SK-N-SH treated with all-trans-retinoic acid at 6 μM for 48 hours (cell line): ENCODE data around the gene ZNF880.

Experiments
- ATAC-seq: fragments of 200-7000 bp; cut with Tn5 transposase; 3 replicates; pipeline ENCODE4 v1.9.1; 2020; ENCODE audit warnings: mild to moderate bottlenecking, moderate library complexity
- ARNTL ChIP-seq: fragments of 450-650 bp; formaldehyde crosslinking; IDR thresholded peaks from 2 replicates; pipeline ENCODE4 v1.5.0; 2020; ENCODE audit warnings: low read depth, mild to moderate bottlenecking, moderate library complexity, borderline replicate concordance
- BACH2 ChIP-seq: fragments of 250-450 bp; sonication (Bioruptor Pico); IDR thresholded peaks from 2 replicates; pipeline ENCODE4 v1.9.0; 2021; ENCODE audit warnings: mild to moderate bottlenecking, borderline replicate concordance
- CSDC2 ChIP-seq: fragments of 250-450 bp; sonication (Bioruptor Pico); IDR thresholded peaks from 2 replicates; pipeline ENCODE4 v1.5.0; 2020; ENCODE audit warnings: mild to moderate bottlenecking, moderate library complexity
- ESRRG ChIP-seq: fragments of 250-450 bp; sonication (Bioruptor Pico); IDR thresholded peaks from 2 replicates; pipeline ENCODE4 v1.6.1; 2021; ENCODE audit warnings: mild to moderate bottlenecking
- ISL1 ChIP-seq: fragments of 250-450 bp; sonication (Bioruptor Pico); IDR thresholded peaks from 2 replicates; pipeline ENCODE4 v2.1.2; 2022; ENCODE audit warnings: mild to moderate bottlenecking, moderate library complexity
- PPARA ChIP-seq: fragments of 250-450 bp; sonication (Bioruptor Pico); IDR thresholded peaks from 2 replicates; pipeline ENCODE4 v1.5.0; 2020; ENCODE audit warnings: mild to moderate bottlenecking, borderline replicate concordance
- TCF4 ChIP-seq: fragments of 250-450 bp; sonication (Bioruptor Pico); IDR thresholded peaks from 2 replicates; pipeline ENCODE4 v1.8.0; 2021; ENCODE audit warnings: mild to moderate bottlenecking, moderate library complexity, borderline replicate concordance
- ZC3H10 ChIP-seq: fragments of 250-450 bp; sonication (Bioruptor Pico); IDR thresholded peaks from 2 replicates; pipeline ENCODE4 v1.5.1; 2021; ENCODE audit warnings: mild to moderate bottlenecking, moderate library complexity
- ZFP3 ChIP-seq: fragments of 250-450 bp; sonication (Bioruptor Pico); IDR thresholded peaks from 2 replicates; pipeline ENCODE4 v1.5.0; 2020; ENCODE audit warnings: mild to moderate bottlenecking, moderate library complexity
- ZFP30 ChIP-seq: fragments of 450-650 bp; formaldehyde crosslinking; IDR thresholded peaks from 2 replicates; pipeline ENCODE4 v1.5.0; 2022; ENCODE audit warnings: mild to moderate bottlenecking, moderate library complexity
- ZNF565 ChIP-seq: fragments of 450-650 bp; formaldehyde crosslinking; conservative IDR thresholded peaks from 2 replicates; pipeline ENCODE4 v1.5.0; 2020; ENCODE audit warnings: low read depth, mild to moderate bottlenecking, moderate library complexity
- ZNF70 ChIP-seq: fragments of 450-650 bp; formaldehyde crosslinking; IDR thresholded peaks from 2 replicates; pipeline ENCODE4 v1.5.0; 2020; ENCODE audit warnings: mild to moderate bottlenecking, moderate library complexity
- ZNF8 ChIP-seq: fragments of 450-650 bp; formaldehyde crosslinking; IDR thresholded peaks from 2 replicates; pipeline ENCODE4 v1.5.0; 2020; ENCODE audit warnings: mild to moderate bottlenecking, moderate library complexity
- TF ChIP-seq, protein P1 (sequence below): fragments of 250-450 bp; sonication (Bioruptor Pico); IDR thresholded peaks from 2 replicates; pipeline ENCODE4 v1.8.0; 2020; ENCODE audit warnings: mild to moderate bottlenecking, moderate library complexity, borderline replicate concordance
- TF ChIP-seq, protein P2 (sequence below): fragments of 250-450 bp; sonication (Bioruptor Pico); IDR thresholded peaks from 2 replicates; pipeline ENCODE4 v1.5.0; 2020; ENCODE audit warnings: mild to moderate bottlenecking, moderate library complexity
- TF ChIP-seq, protein P3 (sequence below): fragments of 250-450 bp; sonication (Bioruptor Pico); IDR thresholded peaks from 2 replicates; pipeline ENCODE4 v1.8.0; 2021; ENCODE audit warnings: low read depth, mild to moderate bottlenecking, moderate library complexity, borderline replicate concordance
- TF ChIP-seq, protein P4 (sequence below): fragments of 250-450 bp; sonication (Bioruptor Pico); IDR thresholded peaks from 2 replicates; pipeline ENCODE4 v1.5.1; 2021; ENCODE audit warnings: mild to moderate bottlenecking, moderate library complexity
- TF ChIP-seq, protein P5 (sequence below): fragments of 250-450 bp; sonication (Bioruptor Pico); IDR thresholded peaks from 2 replicates; pipeline ENCODE4 v1.5.1; 2020; ENCODE audit warnings: low read depth, mild to moderate bottlenecking, moderate library complexity

The ZNF880 gene

DNA sequence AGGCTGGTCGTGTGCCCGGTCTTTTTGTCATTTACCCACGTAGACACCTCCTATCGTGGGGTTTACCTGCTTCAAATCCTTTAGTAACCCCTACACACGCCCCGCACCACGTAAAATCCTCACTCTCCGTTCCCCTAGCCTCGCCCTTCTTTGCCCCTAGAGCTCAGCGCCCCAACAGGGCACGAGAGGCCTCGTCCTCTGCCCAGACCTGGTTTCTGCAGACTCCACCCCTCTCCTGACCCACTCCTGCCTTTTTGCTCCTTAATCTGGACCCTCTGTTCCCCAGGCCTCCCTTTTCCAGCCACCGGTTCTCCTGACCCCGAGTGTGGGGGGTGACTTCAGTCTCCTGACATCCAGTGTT lies 28.3 kb downstream of the ZNF880 start:
- ATAC-seq = peak; percentile 74
- TF ChIP-seq ZNF8 (CRISPR knock-in tag) = no peak
- no peak for TF ChIP-seq TCF4 (CRISPR knock-in tag)
- no peak for TF ChIP-seq ZC3H10
- no peak for TF ChIP-seq PPARA
- TF ChIP-seq, protein P1, sequence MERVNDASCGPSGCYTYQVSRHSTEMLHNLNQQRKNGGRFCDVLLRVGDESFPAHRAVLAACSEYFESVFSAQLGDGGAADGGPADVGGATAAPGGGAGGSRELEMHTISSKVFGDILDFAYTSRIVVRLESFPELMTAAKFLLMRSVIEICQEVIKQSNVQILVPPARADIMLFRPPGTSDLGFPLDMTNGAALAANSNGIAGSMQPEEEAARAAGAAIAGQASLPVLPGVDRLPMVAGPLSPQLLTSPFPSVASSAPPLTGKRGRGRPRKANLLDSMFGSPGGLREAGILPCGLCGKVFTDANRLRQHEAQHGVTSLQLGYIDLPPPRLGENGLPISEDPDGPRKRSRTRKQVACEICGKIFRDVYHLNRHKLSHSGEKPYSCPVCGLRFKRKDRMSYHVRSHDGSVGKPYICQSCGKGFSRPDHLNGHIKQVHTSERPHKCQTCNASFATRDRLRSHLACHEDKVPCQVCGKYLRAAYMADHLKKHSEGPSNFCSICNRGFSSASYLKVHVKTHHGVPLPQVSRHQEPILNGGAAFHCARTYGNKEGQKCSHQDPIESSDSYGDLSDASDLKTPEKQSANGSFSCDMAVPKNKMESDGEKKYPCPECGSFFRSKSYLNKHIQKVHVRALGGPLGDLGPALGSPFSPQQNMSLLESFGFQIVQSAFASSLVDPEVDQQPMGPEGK (CRISPR knock-in tag) = no peak
- no peak for TF ChIP-seq ISL1 (CRISPR knock-in tag)
- TF ChIP-seq, protein P2, sequence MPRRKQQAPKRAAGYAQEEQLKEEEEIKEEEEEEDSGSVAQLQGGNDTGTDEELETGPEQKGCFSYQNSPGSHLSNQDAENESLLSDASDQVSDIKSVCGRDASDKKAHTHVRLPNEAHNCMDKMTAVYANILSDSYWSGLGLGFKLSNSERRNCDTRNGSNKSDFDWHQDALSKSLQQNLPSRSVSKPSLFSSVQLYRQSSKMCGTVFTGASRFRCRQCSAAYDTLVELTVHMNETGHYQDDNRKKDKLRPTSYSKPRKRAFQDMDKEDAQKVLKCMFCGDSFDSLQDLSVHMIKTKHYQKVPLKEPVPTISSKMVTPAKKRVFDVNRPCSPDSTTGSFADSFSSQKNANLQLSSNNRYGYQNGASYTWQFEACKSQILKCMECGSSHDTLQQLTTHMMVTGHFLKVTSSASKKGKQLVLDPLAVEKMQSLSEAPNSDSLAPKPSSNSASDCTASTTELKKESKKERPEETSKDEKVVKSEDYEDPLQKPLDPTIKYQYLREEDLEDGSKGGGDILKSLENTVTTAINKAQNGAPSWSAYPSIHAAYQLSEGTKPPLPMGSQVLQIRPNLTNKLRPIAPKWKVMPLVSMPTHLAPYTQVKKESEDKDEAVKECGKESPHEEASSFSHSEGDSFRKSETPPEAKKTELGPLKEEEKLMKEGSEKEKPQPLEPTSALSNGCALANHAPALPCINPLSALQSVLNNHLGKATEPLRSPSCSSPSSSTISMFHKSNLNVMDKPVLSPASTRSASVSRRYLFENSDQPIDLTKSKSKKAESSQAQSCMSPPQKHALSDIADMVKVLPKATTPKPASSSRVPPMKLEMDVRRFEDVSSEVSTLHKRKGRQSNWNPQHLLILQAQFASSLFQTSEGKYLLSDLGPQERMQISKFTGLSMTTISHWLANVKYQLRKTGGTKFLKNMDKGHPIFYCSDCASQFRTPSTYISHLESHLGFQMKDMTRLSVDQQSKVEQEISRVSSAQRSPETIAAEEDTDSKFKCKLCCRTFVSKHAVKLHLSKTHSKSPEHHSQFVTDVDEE (CRISPR knock-in tag) = no peak
- TF ChIP-seq, protein P3, sequence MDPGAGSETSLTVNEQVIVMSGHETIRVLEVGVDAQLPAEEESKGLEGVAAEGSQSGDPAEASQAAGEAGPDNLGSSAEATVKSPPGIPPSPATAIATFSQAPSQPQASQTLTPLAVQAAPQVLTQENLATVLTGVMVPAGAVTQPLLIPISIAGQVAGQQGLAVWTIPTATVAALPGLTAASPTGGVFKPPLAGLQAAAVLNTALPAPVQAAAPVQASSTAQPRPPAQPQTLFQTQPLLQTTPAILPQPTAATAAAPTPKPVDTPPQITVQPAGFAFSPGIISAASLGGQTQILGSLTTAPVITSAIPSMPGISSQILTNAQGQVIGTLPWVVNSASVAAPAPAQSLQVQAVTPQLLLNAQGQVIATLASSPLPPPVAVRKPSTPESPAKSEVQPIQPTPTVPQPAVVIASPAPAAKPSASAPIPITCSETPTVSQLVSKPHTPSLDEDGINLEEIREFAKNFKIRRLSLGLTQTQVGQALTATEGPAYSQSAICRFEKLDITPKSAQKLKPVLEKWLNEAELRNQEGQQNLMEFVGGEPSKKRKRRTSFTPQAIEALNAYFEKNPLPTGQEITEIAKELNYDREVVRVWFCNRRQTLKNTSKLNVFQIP (CRISPR knock-in tag) = no peak
- no peak for TF ChIP-seq ZFP3 (CRISPR knock-in tag)
- no peak for TF ChIP-seq ESRRG (CRISPR knock-in tag)
- no peak for TF ChIP-seq ARNTL (CRISPR knock-in tag)
- TF ChIP-seq, protein P4, sequence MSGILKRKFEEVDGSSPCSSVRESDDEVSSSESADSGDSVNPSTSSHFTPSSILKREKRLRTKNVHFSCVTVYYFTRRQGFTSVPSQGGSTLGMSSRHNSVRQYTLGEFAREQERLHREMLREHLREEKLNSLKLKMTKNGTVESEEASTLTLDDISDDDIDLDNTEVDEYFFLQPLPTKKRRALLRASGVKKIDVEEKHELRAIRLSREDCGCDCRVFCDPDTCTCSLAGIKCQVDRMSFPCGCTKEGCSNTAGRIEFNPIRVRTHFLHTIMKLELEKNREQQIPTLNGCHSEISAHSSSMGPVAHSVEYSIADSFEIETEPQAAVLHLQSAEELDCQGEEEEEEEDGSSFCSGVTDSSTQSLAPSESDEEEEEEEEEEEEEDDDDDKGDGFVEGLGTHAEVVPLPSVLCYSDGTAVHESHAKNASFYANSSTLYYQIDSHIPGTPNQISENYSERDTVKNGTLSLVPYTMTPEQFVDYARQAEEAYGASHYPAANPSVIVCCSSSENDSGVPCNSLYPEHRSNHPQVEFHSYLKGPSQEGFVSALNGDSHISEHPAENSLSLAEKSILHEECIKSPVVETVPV (CRISPR knock-in tag) = no peak
- TF ChIP-seq BACH2 = no peak
- no peak for TF ChIP-seq ZNF70 (CRISPR knock-in tag)
- no peak for TF ChIP-seq ZNF565 (CRISPR knock-in tag)
- no peak for TF ChIP-seq ZFP30
- no peak for TF ChIP-seq CSDC2
- TF ChIP-seq, all 23 proteins: peak for 0

DNA sequence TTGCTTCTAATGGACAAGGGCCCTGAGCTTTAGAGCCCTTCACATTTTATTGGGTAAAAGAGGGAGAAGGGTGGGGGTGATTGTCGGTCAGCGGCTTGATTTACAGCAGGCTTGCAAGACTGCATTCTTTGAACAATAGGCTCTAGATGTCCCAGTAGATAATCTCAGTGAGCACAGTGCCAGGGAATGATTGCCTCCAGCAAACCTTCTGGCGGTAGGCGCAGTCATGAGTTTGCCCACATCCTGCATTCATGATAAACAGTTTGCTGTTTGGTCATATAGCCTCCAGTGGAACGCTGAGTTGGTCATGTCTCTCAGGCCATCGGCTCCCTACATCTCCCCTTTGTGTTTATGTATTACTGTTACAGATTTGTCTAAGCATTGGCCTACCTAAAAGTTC lies 40.6 kb downstream of the ZNF880 start:
- ATAC-seq = no peak
- TF ChIP-seq, protein P5, sequence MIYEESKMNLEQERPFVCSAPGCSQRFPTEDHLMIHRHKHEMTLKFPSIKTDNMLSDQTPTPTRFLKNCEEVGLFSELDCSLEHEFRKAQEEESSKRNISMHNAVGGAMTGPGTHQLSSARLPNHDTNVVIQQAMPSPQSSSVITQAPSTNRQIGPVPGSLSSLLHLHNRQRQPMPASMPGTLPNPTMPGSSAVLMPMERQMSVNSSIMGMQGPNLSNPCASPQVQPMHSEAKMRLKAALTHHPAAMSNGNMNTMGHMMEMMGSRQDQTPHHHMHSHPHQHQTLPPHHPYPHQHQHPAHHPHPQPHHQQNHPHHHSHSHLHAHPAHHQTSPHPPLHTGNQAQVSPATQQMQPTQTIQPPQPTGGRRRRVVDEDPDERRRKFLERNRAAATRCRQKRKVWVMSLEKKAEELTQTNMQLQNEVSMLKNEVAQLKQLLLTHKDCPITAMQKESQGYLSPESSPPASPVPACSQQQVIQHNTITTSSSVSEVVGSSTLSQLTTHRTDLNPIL = no peak
- TF ChIP-seq, protein P3 (CRISPR knock-in tag) = no peak
- TF ChIP-seq ZNF565 (CRISPR knock-in tag) = no peak
- TF ChIP-seq, protein P4 (CRISPR knock-in tag) = no peak
- TF ChIP-seq PPARA = no peak
- TF ChIP-seq, all 23 proteins: peak for 0
